ENCODE measurements around the gene ACE. TPM values are rescaled to one million over a fixed set of nuclear protein-coding genes. Genes with fewer than 3 reads are reported as not detected.

The ACE gene
- total RNA-seq, 2 donors from 2014 or later = 0.61 to 1.4 TPM

DNA sequence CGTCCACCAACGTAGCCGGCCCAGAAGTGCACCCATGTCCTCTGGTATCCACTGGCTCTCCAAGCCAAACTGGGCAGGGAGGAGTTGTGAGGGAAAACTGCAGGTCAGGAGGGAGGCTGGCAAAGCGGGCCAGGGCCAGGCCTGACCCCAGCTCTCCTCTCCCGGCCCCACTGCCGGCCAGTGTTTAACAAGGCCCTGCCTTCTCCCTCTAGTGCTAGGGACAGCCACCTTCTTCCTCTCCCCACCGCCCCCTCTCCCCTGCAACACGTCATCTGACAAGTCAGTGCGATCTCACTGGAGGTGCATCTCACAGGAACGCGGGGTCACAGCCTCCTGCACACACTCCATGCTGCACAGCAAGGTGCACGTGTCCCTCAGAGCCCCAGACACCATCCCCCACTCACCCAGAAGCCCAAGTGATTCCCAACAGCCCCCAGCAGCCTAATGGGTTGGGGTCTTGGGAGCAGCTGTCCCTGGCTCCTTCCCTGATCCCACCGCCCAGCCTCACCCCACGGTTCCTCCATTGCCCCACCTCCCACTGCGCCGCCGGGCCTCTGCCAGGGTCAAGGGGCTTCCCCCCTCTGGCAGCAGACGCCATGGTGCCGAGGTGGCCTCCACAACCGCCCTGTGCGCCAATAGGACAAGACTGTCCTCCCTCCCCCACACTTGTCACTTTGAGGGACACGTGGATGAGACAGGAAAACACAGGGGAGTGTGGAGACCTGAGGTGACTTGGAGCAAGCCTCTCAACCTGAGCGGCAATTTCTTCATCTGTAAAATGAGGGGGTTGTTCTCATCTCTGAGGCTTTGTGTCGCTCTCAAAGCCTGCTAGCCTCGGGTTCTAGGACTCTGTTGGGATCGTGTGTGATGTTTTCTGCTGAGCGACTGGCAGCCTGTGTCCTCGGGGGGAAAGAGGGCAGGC is 1.1 kb upstream of the ACE start:
- H3K4me1 Mint-ChIP-seq = peaks cover 5% of the 10 kb centered on the region
- no peaks in the 10 kb centered on the region for H3K36me3 Mint-ChIP-seq (ENCODE audit: low read depth)
- no peak overlapping the region for H3K27ac Mint-ChIP-seq
- no peaks in the 10 kb centered on the region for H3K9me3 Mint-ChIP-seq
- ATAC-seq (replicated peaks) = no peak
- no peaks in the 10 kb centered on the region for H3K27me3 Mint-ChIP-seq
- H3K4me3 Mint-ChIP-seq = peak overlapping the region; percentile 46

DNA sequence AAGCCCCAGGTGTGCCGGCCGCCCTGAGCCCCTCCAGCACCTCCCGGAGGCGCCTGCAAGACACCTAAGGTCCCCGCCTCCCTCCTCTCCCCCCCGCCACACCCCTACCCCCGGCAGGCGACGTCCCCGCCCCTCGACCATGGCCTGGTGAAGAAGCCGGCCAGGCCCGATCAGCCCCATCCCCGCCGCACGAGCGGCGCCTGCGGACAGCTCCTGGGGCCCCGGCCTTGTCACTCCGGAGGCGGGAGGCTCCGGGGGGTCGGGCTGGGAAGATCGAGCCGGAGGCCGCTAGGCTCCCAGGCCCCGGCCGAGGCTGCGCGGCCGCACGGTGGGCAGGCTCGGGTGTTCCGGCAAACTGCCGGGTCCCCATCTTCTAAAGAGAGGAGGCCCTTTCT is 405 bp upstream of the ACE start:
- Mint-ChIP-seq H3K27me3 (no peaks in the 10 kb centered on the region), H3K4me1 (peaks cover 5% of the 10 kb centered on the region), H3K27ac (no peak overlapping the region), H3K4me3 (no peak overlapping the region), H3K9me3 (no peaks in the 10 kb centered on the region), H3K36me3 (ENCODE audit: low read depth) (no peaks in the 10 kb centered on the region)
- peak; percentile 10 for ATAC-seq (replicated peaks)

DNA sequence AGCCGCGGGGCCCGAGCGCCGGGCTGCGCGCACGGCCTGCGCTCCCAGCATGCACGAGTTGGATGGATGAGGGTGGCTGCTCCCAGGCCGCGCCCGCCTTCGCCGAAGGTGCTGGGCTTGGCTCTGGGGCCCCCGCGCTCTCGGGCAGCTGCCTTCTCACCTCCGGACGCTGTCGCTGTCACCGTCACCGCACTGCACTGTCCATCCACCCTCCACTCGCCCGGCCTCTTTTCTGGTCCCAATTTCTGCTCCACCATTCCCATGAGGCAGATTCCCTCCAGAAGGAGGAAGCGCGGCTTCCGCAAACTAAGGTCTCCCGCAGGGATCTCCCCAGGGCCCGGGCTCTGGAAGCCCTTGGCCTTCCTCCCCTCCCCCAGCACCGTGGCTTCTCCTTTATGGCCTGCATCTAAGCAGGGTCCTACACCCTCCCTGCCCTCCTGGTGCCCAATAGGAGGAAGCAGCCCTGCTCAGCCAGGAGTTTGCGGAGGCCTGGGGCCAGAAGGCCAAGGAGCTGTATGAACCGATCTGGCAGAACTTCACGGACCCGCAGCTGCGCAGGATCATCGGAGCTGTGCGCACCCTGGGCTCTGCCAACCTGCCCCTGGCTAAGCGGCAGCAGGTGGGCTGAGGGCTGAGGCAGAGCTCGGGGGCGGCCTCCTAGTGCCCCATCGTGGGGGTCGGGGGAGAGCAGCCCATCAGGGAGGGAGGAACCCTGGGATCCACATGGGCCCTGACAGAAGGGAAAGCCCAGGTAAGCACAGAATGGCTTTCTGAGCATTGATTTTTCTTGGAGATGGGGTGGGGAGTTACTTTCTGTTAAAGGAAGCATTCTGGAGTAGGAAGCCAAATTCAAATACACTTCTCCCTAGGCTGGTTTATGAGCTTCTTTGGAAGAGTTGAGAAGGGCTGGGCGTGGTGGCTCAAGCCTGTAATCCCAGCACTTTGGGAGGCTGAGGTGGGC is 899 bp downstream of the ACE start:
- ATAC-seq (replicated peaks) = peak; percentile 25
- Mint-ChIP-seq H3K27ac (no peak overlapping the region), H3K4me3 (peak overlapping the region; percentile 77), H3K4me1 (peaks cover 5% of the 10 kb centered on the region), H3K9me3 (no peaks in the 10 kb centered on the region), H3K36me3 (ENCODE audit: low read depth) (no peaks in the 10 kb centered on the region), H3K27me3 (no peaks in the 10 kb centered on the region)

DNA sequence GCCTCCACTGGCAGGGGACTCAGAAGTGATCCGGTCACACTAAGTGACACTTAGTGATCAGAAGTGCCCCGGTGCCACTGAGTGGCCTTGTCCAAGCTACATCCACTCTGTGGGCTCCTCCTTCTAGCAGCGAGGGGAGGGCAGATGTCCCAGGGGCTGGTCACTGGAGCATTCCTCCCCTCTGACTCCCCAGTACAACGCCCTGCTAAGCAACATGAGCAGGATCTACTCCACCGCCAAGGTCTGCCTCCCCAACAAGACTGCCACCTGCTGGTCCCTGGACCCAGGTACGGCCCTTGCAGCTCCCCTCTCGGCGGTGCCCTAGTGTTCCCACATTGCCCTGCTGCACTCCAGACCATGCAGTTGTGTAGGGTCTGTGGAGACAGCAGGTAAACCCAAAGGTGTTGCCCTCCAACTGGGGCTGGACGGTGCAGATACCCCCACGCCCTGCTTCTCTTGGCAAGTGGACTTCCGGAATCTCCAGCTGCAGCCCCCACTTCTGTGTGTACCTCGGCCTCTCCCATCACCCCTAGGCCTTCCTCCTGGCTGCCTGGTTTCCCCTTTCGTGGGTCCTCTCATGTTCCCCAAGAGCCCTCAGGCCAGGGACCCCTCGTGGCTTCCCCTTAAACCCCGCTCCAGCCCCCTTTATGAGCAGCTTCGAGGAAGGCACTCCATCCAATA is 2.1 kb downstream of the ACE start:
- ATAC-seq (replicated peaks) = peak; percentile 85
- Mint-ChIP-seq H3K36me3 (ENCODE audit: low read depth) (no peaks in the 10 kb centered on the region), H3K4me3 (peak overlapping the region; percentile 29), H3K27me3 (no peaks in the 10 kb centered on the region), H3K9me3 (no peaks in the 10 kb centered on the region), H3K4me1 (peaks cover 5% of the 10 kb centered on the region), H3K27ac (no peak overlapping the region)

DNA sequence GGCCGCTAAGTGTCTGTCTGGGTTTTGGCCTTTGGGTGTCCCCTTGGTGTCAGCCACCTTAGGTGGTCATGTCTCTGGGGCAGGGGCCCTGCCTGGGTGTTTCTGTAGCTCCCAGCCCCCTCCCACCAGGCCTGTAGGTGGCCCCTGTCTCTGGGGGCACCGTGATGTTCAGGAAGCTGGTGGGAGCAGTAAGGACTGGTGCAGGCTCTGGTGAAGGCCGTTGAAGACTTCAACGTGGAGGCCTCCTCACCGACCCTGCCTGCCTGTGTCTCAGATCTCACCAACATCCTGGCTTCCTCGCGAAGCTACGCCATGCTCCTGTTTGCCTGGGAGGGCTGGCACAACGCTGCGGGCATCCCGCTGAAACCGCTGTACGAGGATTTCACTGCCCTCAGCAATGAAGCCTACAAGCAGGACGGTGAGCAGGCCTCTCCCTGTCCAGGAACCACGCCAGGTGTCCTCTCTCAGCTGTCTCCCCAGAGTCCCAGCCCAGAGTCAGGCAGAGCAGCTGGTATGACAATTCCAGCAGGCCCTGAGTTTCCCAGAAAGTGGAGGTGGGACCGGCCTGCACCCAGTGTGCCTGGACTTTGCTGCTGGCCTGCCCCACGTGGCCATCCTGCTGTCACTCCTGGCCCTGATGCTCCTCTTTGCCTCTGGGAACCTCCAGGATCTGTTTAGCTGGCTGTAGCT is 2.8 kb downstream of the ACE start:
- ATAC-seq (replicated peaks) = no peak
- H3K4me3 Mint-ChIP-seq = peak overlapping the region; percentile 29
- peaks cover 5% of the 10 kb centered on the region for H3K4me1 Mint-ChIP-seq
- H3K27ac Mint-ChIP-seq = no peak overlapping the region
- no peaks in the 10 kb centered on the region for H3K27me3 Mint-ChIP-seq
- no peaks in the 10 kb centered on the region for H3K9me3 Mint-ChIP-seq
- H3K36me3 Mint-ChIP-seq (ENCODE audit: low read depth) = no peaks in the 10 kb centered on the region

DNA sequence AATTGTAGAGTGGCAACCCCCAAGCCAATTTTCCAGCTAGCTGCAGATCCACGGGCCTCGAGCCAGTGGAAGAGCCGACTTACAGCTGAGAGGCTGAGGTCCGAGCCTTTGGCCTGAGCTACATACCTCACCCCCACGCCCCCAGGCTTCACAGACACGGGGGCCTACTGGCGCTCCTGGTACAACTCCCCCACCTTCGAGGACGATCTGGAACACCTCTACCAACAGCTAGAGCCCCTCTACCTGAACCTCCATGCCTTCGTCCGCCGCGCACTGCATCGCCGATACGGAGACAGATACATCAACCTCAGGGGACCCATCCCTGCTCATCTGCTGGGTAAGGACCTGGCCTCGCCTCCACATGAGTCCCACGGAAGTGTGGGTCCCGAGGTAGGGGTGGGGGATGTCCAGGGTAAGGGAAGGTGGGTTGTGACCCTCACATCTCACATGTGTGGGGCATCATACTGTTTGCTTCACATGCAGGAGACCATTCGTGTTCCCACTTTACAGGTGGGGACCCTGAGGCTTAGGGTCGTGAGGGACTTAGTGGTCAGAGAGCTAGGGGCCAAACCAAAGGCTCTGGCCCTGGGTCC is 3.4 kb downstream of the ACE start:
- no peak overlapping the region for H3K27ac Mint-ChIP-seq
- no peaks in the 10 kb centered on the region for H3K27me3 Mint-ChIP-seq
- H3K4me1 Mint-ChIP-seq = peaks cover 5% of the 10 kb centered on the region
- H3K4me3 Mint-ChIP-seq = no peak overlapping the region
- no peaks in the 10 kb centered on the region for H3K9me3 Mint-ChIP-seq
- H3K36me3 Mint-ChIP-seq (ENCODE audit: low read depth) = no peaks in the 10 kb centered on the region
- ATAC-seq (replicated peaks) = no peak

DNA sequence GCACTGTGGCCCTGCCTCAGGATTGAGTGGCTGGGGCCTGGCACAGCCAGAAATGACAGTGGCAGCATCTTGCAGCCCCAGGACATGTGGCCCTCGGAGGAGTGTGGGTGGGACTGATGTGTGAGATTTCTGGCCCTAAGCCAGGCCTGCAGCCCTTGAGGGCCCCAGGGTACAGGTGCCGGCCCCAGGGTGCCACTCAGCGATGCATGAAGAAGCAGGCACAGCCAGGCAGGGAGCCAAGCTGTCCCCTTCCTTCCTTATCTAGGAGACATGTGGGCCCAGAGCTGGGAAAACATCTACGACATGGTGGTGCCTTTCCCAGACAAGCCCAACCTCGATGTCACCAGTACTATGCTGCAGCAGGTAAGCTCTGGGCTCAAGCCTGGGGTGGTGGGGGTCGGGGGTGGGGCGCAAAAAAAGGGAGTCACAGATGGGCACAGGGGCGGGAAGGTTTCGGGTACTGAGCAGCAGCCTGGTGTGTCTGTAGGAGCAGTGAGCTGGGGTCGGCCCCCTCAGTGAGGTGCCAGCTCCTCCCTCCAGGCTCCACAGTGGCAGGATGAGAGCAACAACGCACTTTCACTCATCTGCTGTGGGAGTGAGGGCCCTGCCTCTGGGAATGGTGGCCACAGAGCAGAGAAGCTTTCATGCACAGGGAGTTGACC is 4.1 kb downstream of the ACE start:
- Mint-ChIP-seq H3K27me3 (no peaks in the 10 kb centered on the region), H3K9me3 (no peaks in the 10 kb centered on the region), H3K4me3 (no peak overlapping the region), H3K27ac (no peak overlapping the region), H3K4me1 (peaks cover 5% of the 10 kb centered on the region), H3K36me3 (ENCODE audit: low read depth) (no peaks in the 10 kb centered on the region)
- ATAC-seq (replicated peaks) = no peak

DNA sequence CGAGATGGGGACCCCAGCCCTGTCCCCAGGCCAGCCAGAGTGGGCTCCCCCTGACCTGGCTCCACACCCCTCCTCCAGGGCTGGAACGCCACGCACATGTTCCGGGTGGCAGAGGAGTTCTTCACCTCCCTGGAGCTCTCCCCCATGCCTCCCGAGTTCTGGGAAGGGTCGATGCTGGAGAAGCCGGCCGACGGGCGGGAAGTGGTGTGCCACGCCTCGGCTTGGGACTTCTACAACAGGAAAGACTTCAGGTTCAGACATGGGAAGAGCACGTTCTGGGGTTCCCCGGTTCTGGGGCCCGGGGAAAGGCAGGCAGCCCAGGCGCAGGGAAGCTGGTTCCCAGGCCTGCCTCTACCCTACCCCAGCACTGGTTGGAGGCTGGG is 4.6 kb downstream of the ACE start:
- ATAC-seq (replicated peaks) = no peak
- Mint-ChIP-seq H3K9me3 (no peaks in the 10 kb centered on the region), H3K4me1 (peaks cover 5% of the 10 kb centered on the region), H3K4me3 (no peak overlapping the region), H3K27ac (no peak overlapping the region), H3K27me3 (no peaks in the 10 kb centered on the region), H3K36me3 (ENCODE audit: low read depth) (no peaks in the 10 kb centered on the region)

DNA sequence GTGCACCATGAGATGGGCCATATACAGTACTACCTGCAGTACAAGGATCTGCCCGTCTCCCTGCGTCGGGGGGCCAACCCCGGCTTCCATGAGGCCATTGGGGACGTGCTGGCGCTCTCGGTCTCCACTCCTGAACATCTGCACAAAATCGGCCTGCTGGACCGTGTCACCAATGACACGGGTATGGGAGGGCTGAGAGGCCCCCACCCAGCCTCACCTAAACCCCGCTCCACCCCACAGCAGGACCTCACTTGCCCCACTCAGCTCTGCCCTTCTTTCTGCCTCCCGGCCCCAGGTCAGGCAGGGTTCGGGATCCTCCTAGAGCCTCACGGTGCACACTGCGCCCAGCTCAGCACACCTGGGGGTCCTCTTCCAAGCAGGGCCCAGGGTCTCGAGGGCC is 5.6 kb downstream of the ACE start:
- no peak for ATAC-seq (replicated peaks)
- Mint-ChIP-seq H3K27me3 (no peaks in the 10 kb centered on the region), H3K4me3 (no peak overlapping the region), H3K36me3 (ENCODE audit: low read depth) (no peaks in the 10 kb centered on the region), H3K27ac (no peak overlapping the region), H3K4me1 (peaks cover 4% of the 10 kb centered on the region), H3K9me3 (no peaks in the 10 kb centered on the region)

DNA sequence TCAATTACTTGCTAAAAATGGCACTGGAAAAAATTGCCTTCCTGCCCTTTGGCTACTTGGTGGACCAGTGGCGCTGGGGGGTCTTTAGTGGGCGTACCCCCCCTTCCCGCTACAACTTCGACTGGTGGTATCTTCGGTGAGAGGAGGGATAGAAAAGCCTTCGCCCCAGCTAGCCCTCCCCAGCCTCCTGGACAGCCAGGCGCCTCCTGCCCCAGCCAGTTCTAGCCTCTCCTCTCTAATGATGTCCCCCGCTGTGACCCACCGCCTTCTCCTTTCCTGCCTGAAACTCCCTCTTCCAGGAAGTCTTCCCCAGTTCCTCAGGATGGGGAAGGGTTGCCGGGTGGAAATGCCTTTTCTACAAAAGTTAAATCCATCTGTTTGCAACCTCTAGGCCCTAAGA is 6.2 kb downstream of the ACE start:
- Mint-ChIP-seq H3K9me3 (no peaks in the 10 kb centered on the region), H3K27ac (peak overlapping the region; percentile 28), H3K36me3 (ENCODE audit: low read depth) (no peaks in the 10 kb centered on the region), H3K4me1 (no peaks in the 10 kb centered on the region), H3K27me3 (no peaks in the 10 kb centered on the region), H3K4me3 (no peak overlapping the region)
- no peak for ATAC-seq (replicated peaks)

DNA sequence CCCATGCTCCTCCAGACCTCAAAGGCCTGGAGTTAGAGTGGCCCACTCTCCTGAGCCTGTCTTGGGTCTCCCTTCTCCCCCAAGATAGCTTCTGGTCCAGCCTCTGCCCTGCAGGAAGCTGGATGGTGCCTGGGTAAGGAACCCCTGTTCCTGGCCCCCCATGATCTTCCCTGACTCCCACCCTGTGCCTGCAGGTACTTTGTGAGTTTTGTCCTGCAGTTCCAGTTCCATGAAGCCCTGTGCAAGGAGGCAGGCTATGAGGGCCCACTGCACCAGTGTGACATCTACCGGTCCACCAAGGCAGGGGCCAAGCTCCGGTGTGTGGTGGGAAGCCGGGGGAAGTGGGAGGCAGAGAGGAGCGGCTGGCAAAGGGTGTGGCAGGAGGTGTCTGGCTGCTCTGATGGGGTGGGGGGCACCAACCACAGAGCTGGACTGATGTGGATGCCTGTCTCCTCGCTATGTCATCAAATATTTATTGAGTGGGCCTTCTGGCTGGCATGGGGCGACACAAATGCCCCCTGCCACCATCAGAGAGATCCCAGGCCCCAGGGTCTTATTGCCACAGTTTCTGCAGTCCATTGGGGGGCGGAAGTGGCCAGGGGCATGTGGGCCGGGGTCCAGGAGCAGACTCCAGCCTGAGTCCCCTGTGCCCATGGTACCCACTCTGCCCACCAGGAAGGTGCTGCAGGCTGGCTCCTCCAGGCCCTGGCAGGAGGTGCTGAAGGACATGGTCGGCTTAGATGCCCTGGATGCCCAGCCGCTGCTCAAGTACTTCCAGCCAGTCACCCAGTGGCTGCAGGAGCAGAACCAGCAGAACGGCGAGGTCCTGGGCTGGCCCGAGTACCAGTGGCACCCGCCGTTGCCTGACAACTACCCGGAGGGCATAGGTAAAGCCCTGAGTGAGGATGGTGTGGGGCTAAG is 7.1 kb downstream of the ACE start:
- Mint-ChIP-seq H3K36me3 (ENCODE audit: low read depth) (no peaks in the 10 kb centered on the region), H3K27me3 (no peaks in the 10 kb centered on the region), H3K4me1 (no peaks in the 10 kb centered on the region), H3K27ac (no peak overlapping the region), H3K9me3 (no peaks in the 10 kb centered on the region), H3K4me3 (no peak overlapping the region)
- no peak for ATAC-seq (replicated peaks)

DNA sequence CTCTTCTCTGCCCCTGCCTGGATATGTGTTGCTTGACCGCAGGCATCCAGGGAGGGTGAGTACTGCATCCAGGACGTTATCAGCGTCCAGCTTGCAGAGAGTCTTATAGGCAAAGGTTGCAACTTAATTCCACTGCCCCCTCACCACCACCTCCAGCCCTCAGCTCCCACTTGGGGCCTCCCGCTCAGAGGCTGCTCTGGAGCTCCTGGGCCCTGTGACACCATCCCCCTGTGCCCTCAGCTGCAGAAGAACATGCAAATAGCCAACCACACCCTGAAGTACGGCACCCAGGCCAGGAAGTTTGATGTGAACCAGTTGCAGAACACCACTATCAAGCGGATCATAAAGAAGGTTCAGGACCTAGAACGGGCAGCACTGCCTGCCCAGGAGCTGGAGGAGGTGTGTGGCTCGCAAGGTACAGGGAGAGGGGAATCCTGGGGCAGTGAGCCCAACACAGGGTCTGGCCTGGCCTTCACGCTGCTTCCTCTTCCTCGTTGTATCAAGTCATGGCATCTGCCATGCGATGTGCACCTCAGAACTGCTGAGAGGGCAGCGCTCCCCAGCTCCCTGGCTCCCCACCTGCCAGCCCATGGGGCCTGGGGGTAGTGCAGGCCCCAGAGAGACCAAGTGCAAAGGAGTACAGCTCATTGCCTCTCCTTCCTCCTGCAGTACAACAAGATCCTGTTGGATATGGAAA is 9.6 kb downstream of the ACE start:
- no peak for ATAC-seq (replicated peaks)
- H3K27ac Mint-ChIP-seq = no peak overlapping the region
- H3K36me3 Mint-ChIP-seq (ENCODE audit: low read depth) = no peaks in the 10 kb centered on the region
- H3K9me3 Mint-ChIP-seq = no peaks in the 10 kb centered on the region
- no peaks in the 10 kb centered on the region for H3K4me1 Mint-ChIP-seq
- H3K27me3 Mint-ChIP-seq = no peaks in the 10 kb centered on the region
- H3K4me3 Mint-ChIP-seq = no peak overlapping the region

Data from activated T-helper 17 cell treated with anti-CD3 and anti-CD28 coated beads, Interleukin-2, amount 50 U/mL, for 72 hours (primary cell).